GM06990 (cell line): ENCODE results near the gene USF3.

Source experiments
- DNase-seq: peaks from one replicate; pipeline ENCODE4 v3.0.0-alpha.2; 2011; ENCODE audit not compliant: insufficient read length; ENCODE audit errors: extremely low read depth
- H3K27me3 ChIP-seq: replicated peaks from 2 replicates; pipeline ENCODE4 v1.6.0; 2011; ENCODE audit warnings: low read length; ENCODE audit not compliant: control insufficient read depth, insufficient read depth
- H3K36me3 ChIP-seq: 2 replicates; pipeline ENCODE4 v1.5.1; 2011; ENCODE audit warnings: low read length; ENCODE audit not compliant: control insufficient read depth, insufficient read depth
- H3K4me3 ChIP-seq: replicated peaks from 2 replicates; pipeline ENCODE4 v1.5.1; 2011; ENCODE audit warnings: low read depth, mild to moderate bottlenecking, control low read depth, low read length
- CTCF ChIP-seq: IDR thresholded peaks from 2 replicates; pipeline ENCODE4 v1.5.1; 2011; ENCODE audit warnings: low read length, control low read depth, mild to moderate bottlenecking, inconsistent platforms; ENCODE audit not compliant: insufficient read depth, poor library complexity, severe bottlenecking

Gene USF3

GRCh38 chr3:113741086-113741485 is 44.6 kb upstream of the USF3 start:
- TF ChIP-seq CTCF = no peak
- Histone ChIP-seq H3K27me3 (no peaks in the 10 kb centered on the region), H3K36me3 (no peaks in the 10 kb centered on the region), H3K4me3 (no peak overlapping the region; the same call in 1 of the 2 replicates)
- no peak for DNase-seq

GRCh38 chr3:113736548-113737089 is 40.2 kb upstream of the USF3 start:
- H3K27me3 ChIP-seq = no peaks in the 10 kb centered on the region
- no peak overlapping the region for H3K4me3 ChIP-seq
- peak; percentile 46 for DNase-seq
- no peaks in the 10 kb centered on the region for H3K36me3 ChIP-seq
- TF ChIP-seq CTCF = peak; percentile 49

DNA sequence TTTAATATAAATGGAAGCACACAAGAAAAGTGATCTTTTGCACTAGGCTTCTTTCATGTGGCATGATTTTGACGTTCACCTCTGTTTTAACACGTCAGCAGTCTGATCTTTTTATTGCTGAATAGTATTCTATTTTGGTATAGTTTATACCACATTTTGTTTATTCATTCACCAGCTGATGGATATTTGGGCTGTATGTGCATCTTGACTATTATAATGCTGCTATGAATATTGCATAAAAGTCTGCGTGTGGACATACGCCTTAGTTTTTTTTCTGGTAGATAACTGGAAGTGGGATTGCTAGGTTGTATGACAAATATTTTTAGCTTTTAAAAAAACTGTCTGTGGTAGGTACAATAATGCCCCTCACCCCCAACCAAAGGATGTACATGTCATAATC is 35.3 kb upstream of the USF3 start:
- no peak for DNase-seq
- Histone ChIP-seq H3K4me3 (no peak overlapping the region), H3K36me3 (no peaks in the 10 kb centered on the region; the same call in 1 of the 2 replicates), H3K27me3 (no peaks in the 10 kb centered on the region)
- TF ChIP-seq CTCF = no peak

GRCh38 chr3:113730550-113730949 is 34.1 kb upstream of the USF3 start:
- H3K4me3 ChIP-seq = no peak overlapping the region
- H3K27me3 ChIP-seq = no peaks in the 10 kb centered on the region
- H3K36me3 ChIP-seq = no peaks in the 10 kb centered on the region; the same call in 1 of the 2 replicates
- no peak for DNase-seq
- TF ChIP-seq CTCF = no peak

GRCh38 chr3:113728661-113729060 is 32.2 kb upstream of the USF3 start:
- no peak for DNase-seq
- Histone ChIP-seq H3K36me3 (no peaks in the 10 kb centered on the region; the same call in none of the 2 replicates), H3K27me3 (no peaks in the 10 kb centered on the region), H3K4me3 (no peak overlapping the region)
- no peak for TF ChIP-seq CTCF

- peaks cover 10% of the 10 kb centered on the region for H3K36me3 ChIP-seq
- DNase-seq = no peak
- TF ChIP-seq CTCF = no peak
- H3K4me3 ChIP-seq = no peak overlapping the region
- H3K27me3 ChIP-seq = no peaks in the 10 kb centered on the region
Observed at GRCh38 chr3:113721636-113722035, 25.2 kb upstream of the USF3 start.
